Measurements from ENCODE around the gene PPP1R12C.

Gene PPP1R12C

GRCh38 chr19:55041627-55042343, 75.7 kb downstream of the PPP1R12C start:
- DNase-seq, result no peak

- no peak for DNase-seq
Measured at GRCh38 chr19:55041244-55041626, 76.2 kb downstream of the PPP1R12C start.
